IMR-90 (cell line): ENCODE measurements around the gene SLC25A26.
"Not testable (repeated sequence)": the region's sequence is repeated elsewhere in the genome, so short reads cannot be mapped to it uniquely, and the experiment has no call there.

Experiments used
- BHLHE40 ChIP-seq: fragments of 150-350 bp; IDR thresholded peaks from 2 replicates; pipeline ENCODE4 v1.6.1; 2016; ENCODE audit warnings: mild to moderate bottlenecking, low read depth, low read length
- CEBPB ChIP-seq: IDR thresholded peaks from 2 replicates; pipeline ENCODE4 v1.6.1; 2012; ENCODE audit warnings: low read depth, low read length, improper control_type of control experiment
- CHD1 ChIP-seq: IDR thresholded peaks from 2 replicates; pipeline ENCODE4 v1.6.1; 2012; ENCODE audit warnings: low read depth, low read length, improper control_type of control experiment
- ELK1 ChIP-seq: fragments of 150-350 bp; IDR thresholded peaks from 2 replicates; pipeline ENCODE4 v1.6.1; 2016; ENCODE audit warnings: low read depth, mild to moderate bottlenecking, low read length, moderate library complexity, borderline replicate concordance
- MAFK ChIP-seq: IDR thresholded peaks from 2 replicates; pipeline ENCODE4 v1.6.1; 2012; ENCODE audit warnings: low read depth, low read length, improper control_type of control experiment
- MAZ ChIP-seq: IDR thresholded peaks from 2 replicates; pipeline ENCODE4 v1.6.1; 2012; ENCODE audit warnings: low read depth, mild to moderate bottlenecking, low read length, improper control_type of control experiment, moderate library complexity, borderline replicate concordance
- MXI1 ChIP-seq: IDR thresholded peaks from 2 replicates; pipeline ENCODE4 v1.6.1; 2012; ENCODE audit warnings: low read depth, mild to moderate bottlenecking, low read length, moderate library complexity, borderline replicate concordance
- NFE2L2 ChIP-seq: fragments of 150-350 bp; IDR thresholded peaks from 2 replicates; pipeline ENCODE4 v1.6.1; 2016; ENCODE audit warnings: low read depth, mild to moderate bottlenecking, low read length
- POLR2A ChIP-seq: IDR thresholded peaks from 2 replicates; pipeline ENCODE4 v1.6.1; 2012; ENCODE audit warnings: mild to moderate bottlenecking, low read depth, low read length
- RAD21 ChIP-seq: IDR thresholded peaks from 2 replicates; pipeline ENCODE4 v1.6.1; 2012; ENCODE audit warnings: low read length, improper control_type of control experiment
- RCOR1 ChIP-seq: IDR thresholded peaks from 2 replicates; pipeline ENCODE4 v1.6.1; 2012; ENCODE audit warnings: mild to moderate bottlenecking, low read length, improper control_type of control experiment; ENCODE audit not compliant: insufficient replicate concordance
- SMC3 ChIP-seq: fragments of 150-350 bp; IDR thresholded peaks from 2 replicates; pipeline ENCODE4 v1.6.1; 2016; ENCODE audit warnings: low read depth, mild to moderate bottlenecking, antibody characterized with exemption, low read length, moderate library complexity
- TF ChIP-seq, protein P1 (sequence below): conservative IDR thresholded peaks from 2 replicates; pipeline ENCODE4 v1.5.1; 2012; ENCODE audit warnings: mild to moderate bottlenecking, low read depth, low read length, improper control_type of control experiment
- TF ChIP-seq, protein P2 (sequence below): fragments of 150-350 bp; IDR thresholded peaks from 2 replicates; pipeline ENCODE4 v1.6.1; 2017; ENCODE audit warnings: mild to moderate bottlenecking, antibody characterized with exemption, low read length, low read depth

DNA sequence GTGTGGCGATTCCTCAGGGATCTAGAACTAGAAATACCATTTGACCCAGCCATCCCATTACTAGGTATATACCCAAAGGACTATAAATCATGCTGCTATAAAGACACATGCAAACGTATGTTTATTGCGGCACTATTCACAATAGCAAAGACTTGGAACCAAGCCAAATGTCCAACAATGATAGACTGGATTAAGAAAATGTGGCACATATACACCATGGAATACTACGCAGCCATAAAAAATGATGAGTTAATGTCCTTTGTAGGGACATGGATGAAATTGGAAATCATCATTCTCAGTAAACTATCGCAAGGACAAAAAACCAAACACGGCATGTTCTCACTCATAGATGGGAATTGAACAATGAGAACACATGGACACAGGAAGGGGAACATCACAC, 54.0 kb downstream of the SLC25A26 start:
- TF ChIP-seq, protein P1, sequence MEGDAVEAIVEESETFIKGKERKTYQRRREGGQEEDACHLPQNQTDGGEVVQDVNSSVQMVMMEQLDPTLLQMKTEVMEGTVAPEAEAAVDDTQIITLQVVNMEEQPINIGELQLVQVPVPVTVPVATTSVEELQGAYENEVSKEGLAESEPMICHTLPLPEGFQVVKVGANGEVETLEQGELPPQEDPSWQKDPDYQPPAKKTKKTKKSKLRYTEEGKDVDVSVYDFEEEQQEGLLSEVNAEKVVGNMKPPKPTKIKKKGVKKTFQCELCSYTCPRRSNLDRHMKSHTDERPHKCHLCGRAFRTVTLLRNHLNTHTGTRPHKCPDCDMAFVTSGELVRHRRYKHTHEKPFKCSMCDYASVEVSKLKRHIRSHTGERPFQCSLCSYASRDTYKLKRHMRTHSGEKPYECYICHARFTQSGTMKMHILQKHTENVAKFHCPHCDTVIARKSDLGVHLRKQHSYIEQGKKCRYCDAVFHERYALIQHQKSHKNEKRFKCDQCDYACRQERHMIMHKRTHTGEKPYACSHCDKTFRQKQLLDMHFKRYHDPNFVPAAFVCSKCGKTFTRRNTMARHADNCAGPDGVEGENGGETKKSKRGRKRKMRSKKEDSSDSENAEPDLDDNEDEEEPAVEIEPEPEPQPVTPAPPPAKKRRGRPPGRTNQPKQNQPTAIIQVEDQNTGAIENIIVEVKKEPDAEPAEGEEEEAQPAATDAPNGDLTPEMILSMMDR = not testable (repeated sequence)
- not testable (repeated sequence) for TF ChIP-seq POLR2A, BHLHE40, RCOR1, SMC3, CEBPB, ELK1, MXI1, NFE2L2, MAFK, CHD1, RAD21, MAZ
- TF ChIP-seq, protein P2, sequence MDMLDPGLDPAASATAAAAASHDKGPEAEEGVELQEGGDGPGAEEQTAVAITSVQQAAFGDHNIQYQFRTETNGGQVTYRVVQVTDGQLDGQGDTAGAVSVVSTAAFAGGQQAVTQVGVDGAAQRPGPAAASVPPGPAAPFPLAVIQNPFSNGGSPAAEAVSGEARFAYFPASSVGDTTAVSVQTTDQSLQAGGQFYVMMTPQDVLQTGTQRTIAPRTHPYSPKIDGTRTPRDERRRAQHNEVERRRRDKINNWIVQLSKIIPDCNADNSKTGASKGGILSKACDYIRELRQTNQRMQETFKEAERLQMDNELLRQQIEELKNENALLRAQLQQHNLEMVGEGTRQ = not testable (repeated sequence)
